Upper lobe of right lung (tissue), 1 donor: ENCODE data around the gene NKD2. TPM values are rescaled to one million over a fixed set of nuclear protein-coding genes. Genes with fewer than 3 reads are reported as not detected.
"Not testable (repeated sequence)": the region's sequence is repeated elsewhere in the genome, so short reads cannot be mapped to it uniquely, and the experiment has no call there.

ENCODE experiments used
- ATAC-seq: fragments of 200-7000 bp; cut with Tn5 transposase; one replicate; pipeline ENCODE4 v1.9.1; 2020; ENCODE audit warnings: mild to moderate bottlenecking, moderate library complexity
- DNase-seq: peaks from one replicate; pipeline ENCODE4 v3.0.0-alpha.2; 2020
- H3K27ac ChIP-seq: fragments of 200-600 bp; one replicate; pipeline ENCODE4 v1.8.0; 2022
- H3K27me3 ChIP-seq: fragments of 200-600 bp; one replicate; pipeline ENCODE4 v1.8.0; 2022; ENCODE audit warnings: mild to moderate bottlenecking
- H3K36me3 ChIP-seq: fragments of 200-600 bp; one replicate; pipeline ENCODE4 v1.8.0; 2022
- H3K4me1 ChIP-seq: fragments of 200-600 bp; one replicate; pipeline ENCODE4 v1.8.0; 2022
- H3K4me3 ChIP-seq: fragments of 200-600 bp; one replicate; pipeline ENCODE4 v1.8.0; 2022; ENCODE audit warnings: mild to moderate bottlenecking
- H3K9me3 ChIP-seq: fragments of 200-600 bp; one replicate; pipeline ENCODE4 v1.8.0; 2022
- intact Hi-C: fragments of 100-400 bp; cut with DNase I; formaldehyde crosslinking; loops from one replicate; pipeline ENCODE4 v1.11.0; 2022
- total RNA-seq: library from RNA; stranded (reverse); fragmentation: NEBNext Ultra II Directional; extraction: Animal tissue kit (Norgen Biotek cat#: 25700); gene quantifications from one replicate; pipeline ENCODE4 v1.2.1, GENCODE V29; 2021
- TF ChIP-seq, protein P1 (sequence below): fragments of 200-600 bp; IDR thresholded peaks from one replicate; pipeline ENCODE4 v1.8.0; 2022; ENCODE audit warnings: antibody characterized with exemption
- donor health status: DM: no; HTN: yes; CAD: no; lungs with severe emphysema.

NKD2 gene
- total RNA-seq, 1 donor from 2014 or later: 64.4 TPM

DNA sequence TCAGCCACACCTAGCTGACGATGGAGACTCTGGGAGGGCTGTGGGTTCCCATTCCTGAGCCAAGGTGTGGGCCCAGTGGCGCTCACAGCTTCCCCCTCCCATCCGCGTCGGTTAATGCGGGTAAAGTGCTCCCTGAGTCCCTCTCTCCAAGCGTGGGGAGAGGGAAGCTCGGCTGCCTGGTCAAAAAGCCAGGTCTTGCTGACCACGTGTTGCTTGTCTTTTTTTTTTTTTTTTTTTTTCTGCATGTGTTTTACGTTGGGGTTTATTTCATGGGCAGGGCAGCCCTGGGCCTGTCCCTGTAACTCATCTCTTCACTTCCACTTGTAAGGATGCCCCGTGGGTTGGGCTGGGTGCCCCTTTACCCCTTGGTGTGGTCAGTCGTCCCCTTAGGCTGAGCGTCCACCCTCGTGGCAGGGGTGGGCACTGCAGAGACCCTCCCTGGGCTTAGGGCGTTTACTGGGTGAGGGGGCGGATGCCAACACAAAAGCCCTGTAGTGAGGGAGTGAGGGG lies 11.9 kb downstream of the NKD2 start:
- ATAC-seq (no peak), DNase-seq (no peak)
- Histone ChIP-seq H3K9me3 (no peaks in the 10 kb centered on the region), H3K4me3 (no peak overlapping the region), H3K36me3 (no peaks in the 10 kb centered on the region), H3K4me1 (no peaks in the 10 kb centered on the region), H3K27ac (no peak overlapping the region), H3K27me3 (no peaks in the 10 kb centered on the region)
- TF ChIP-seq, protein P1, sequence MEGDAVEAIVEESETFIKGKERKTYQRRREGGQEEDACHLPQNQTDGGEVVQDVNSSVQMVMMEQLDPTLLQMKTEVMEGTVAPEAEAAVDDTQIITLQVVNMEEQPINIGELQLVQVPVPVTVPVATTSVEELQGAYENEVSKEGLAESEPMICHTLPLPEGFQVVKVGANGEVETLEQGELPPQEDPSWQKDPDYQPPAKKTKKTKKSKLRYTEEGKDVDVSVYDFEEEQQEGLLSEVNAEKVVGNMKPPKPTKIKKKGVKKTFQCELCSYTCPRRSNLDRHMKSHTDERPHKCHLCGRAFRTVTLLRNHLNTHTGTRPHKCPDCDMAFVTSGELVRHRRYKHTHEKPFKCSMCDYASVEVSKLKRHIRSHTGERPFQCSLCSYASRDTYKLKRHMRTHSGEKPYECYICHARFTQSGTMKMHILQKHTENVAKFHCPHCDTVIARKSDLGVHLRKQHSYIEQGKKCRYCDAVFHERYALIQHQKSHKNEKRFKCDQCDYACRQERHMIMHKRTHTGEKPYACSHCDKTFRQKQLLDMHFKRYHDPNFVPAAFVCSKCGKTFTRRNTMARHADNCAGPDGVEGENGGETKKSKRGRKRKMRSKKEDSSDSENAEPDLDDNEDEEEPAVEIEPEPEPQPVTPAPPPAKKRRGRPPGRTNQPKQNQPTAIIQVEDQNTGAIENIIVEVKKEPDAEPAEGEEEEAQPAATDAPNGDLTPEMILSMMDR: no peak
- intact Hi-C loops: no loop called here

DNA sequence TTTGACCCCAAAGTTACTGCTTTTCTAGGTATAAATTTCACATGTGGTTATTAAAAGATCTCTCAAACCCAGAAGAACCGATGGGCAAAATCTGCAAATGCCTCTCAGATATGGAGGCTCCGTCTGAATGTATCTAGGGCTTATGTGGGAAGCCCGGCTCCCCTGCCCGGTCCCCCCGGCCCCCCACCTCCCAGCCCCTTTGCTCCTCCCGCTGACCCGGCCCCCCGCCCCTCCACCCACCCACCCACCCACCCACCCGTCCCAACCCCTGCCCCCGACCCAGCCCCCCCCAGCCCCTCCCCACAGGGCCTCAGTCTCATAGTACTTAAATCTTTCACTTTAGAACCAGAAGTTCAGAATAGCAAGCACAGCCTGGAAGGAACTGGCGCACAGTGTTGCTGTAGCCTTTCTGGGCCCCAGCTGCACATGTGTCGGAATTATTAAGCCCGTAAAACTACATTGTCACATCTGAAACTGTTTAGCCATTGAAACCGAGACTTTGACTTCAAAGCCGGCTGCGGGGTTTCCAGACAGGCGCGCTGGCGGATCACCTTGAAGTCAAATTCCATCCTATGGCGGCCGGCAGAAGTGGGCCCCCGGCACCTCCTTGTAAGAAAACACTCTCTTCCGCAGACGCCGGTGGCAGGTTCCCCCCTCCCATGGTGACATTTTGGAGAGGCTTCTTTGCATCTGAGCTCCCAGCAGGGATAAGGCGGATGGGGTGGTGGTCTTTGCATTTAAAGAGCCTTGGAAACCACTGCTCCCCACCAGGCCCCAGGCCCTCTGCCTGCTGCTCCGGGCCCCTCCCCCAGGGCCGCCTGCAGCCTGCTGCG lies 12.8 kb downstream of the NKD2 start:
- no peak for ATAC-seq
- no peaks in the 10 kb centered on the region for H3K4me1 ChIP-seq
- no peaks in the 10 kb centered on the region for H3K27me3 ChIP-seq
- H3K27ac ChIP-seq: no peak overlapping the region
- no peak for DNase-seq
- no peak overlapping the region for H3K4me3 ChIP-seq
- intact Hi-C loops: no loop called here
- TF ChIP-seq, protein P1: no peak
- H3K36me3 ChIP-seq: no peaks in the 10 kb centered on the region
- H3K9me3 ChIP-seq: no peaks in the 10 kb centered on the region

DNA sequence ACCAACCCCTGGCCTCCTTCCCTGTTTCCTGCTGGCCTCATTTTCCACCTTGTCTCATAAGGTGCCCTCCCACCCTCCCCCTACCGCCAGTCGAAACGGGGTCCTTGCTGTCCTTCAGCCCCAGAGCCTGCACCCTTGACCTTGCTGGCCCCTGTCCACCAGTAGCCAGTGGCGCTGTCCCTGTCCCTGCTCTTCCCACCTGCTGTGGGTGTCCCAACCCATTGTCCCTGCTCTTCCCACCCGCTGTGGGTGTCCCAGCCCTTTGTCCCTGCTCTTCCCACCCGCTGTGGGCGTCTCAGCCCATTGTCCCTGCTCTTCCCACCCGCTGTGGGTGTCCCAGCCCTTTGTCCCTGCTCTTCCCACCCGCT lies 13.4 kb downstream of the NKD2 start:
- H3K27me3 ChIP-seq, DNase-seq, intact Hi-C loops, H3K4me3 ChIP-seq, ATAC-seq, H3K4me1 ChIP-seq, H3K27ac ChIP-seq, H3K9me3 ChIP-seq, H3K36me3 ChIP-seq: not testable (repeated sequence)

DNA sequence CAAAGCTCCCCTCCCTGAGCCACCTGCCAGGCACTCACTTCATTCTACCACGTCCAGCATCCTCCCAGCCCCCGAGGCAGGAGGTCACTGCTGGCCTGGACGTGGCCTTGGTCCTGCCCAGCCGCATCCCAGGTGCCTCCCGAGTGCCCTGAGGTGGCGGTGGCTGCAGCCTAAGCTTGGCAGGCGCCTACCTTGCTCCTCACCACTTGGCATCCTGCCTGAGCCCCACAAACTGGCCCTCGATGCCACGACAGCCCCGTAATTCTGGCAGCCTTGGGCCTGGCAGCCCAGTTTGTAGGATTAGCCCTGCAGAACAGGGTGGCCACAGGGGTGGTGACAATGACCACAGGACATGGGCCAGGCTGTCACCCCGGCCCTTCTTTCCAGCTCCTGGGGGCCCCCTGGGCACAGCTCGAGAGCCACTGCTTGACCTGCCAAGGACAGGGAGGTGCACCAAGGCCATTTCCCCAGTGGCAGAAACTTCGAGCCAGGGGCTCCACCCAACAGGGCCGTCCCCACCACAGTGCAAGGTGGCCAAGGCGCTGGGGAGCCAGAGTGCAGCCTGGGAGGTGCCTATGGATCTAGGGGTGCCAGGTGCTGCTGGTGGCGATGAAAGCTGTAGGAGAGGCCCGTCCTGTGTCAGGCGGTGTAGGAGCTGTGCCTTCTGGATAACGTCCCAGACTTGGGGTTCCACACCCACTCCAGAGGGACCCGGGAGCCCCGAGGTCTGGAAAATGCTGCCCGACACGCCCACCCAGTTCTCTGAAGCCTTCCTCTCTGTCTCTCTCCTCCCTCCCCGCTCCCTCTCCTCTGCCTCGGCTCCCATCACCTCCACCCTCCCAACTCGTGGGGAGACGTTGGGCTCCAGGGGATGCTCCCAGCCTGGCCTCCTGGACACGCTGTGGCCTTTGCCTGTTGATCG lies 18.4 kb downstream of the NKD2 start:
- ATAC-seq (peak; percentile 22), DNase-seq (no peak)
- no peak overlapping the region for H3K27ac ChIP-seq
- H3K36me3 ChIP-seq: no peaks in the 10 kb centered on the region
- H3K4me3 ChIP-seq: no peak overlapping the region
- TF ChIP-seq, protein P1: no peak
- no peaks in the 10 kb centered on the region for H3K27me3 ChIP-seq
- intact Hi-C loops: no loop called here
- no peaks in the 10 kb centered on the region for H3K4me1 ChIP-seq
- no peaks in the 10 kb centered on the region for H3K9me3 ChIP-seq

DNA sequence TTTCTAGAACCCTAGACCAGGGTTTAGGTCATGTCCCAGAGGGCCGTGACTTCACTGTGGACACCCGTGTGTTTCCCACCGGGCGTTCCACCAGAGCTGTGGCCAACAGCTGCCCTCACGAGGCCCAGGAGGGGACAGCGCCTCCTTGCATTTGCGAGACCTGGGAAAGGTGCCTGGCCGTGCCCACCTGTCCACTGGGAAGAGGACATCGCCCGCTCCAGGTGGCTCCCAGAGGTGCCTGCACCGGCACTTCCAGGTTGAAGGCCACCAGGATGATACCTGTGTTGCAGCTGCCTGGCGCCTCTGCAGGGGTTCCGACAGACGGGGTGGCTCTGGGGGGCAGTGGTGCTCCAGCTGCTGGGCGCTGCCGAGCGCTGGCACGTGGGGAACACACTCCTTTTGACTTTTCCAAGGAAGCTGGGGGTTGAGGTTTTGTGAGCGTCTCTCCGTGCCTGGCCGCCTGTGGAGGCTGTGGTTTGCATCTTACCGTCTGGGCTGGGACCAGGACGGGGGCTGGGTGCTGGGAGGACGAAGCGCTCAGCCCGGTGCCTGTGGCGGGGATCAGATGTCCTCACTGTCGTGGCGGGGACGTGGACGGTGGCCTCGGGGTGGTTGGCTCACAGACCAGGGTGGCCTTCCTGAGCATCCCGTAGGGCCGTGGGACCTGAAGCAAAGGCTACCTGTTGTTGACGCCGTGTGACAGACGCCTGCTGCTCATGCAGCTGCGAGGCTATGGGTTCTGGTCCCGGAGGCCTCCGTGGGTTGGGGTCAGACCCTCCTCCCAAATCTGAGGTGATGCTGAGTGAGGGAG lies 19.2 kb downstream of the NKD2 start:
- Histone ChIP-seq H3K4me3 (no peak overlapping the region), H3K4me1 (no peaks in the 10 kb centered on the region), H3K27ac (no peak overlapping the region), H3K36me3 (no peaks in the 10 kb centered on the region), H3K27me3 (no peaks in the 10 kb centered on the region), H3K9me3 (no peaks in the 10 kb centered on the region)
- intact Hi-C loops: no loop called here
- TF ChIP-seq, protein P1: no peak
- ATAC-seq (peak; percentile 11), DNase-seq (no peak)
